GM10248 (cell line): ENCODE measurements around the gene SMC1B.

Experiments used
- CTCF ChIA-PET: fragments of 300-600 bp; sonication (Branson Sonifier 250); formaldehyde crosslinking; extraction: SDS; loops from one replicate; lab custom pipeline; 2021; ENCODE audit warnings: antibody characterized with exemption; lab: Yijun Ruan, JAX
- POLR2A ChIA-PET: fragments of 350-650 bp; sonication (Branson Sonifier 250); formaldehyde crosslinking; extraction: SDS; loops from one replicate; lab custom pipeline; 2020; ENCODE audit warnings: antibody characterized with exemption; lab: Yijun Ruan, JAX
- DNase-seq: peaks from one replicate; pipeline ENCODE4 v3.0.0; 2012; ENCODE audit errors: extremely low spot score
- CTCF ChIP-seq: IDR thresholded peaks from 2 replicates; pipeline ENCODE4 v1.5.1; 2012; ENCODE audit warnings: mild to moderate bottlenecking, low read depth; ENCODE audit errors: extremely low read depth, missing control alignments, control extremely low read depth

Gene SMC1B

GRCh38 chr22:45336971-45337431 lies 76.4 kb downstream of the SMC1B start:
- DNase-seq = no peak
- no peak for TF ChIP-seq CTCF
- POLR2A ChIA-PET = no interaction called here
- CTCF ChIA-PET = no interaction called here

- TF ChIP-seq CTCF = no peak
- CTCF ChIA-PET = interaction anchor here (0.8 to 3.4 kb wide), 2 partner anchors 11 to 19 kb away, joined by 3 to 11 read pairs; no protein-coding TSS in a partner anchor
- no peak for DNase-seq
- POLR2A ChIA-PET = no interaction called here
These were observed 77.4 kb downstream of the SMC1B start for GRCh38 chr22:45335854-45336522.

- POLR2A ChIA-PET = no interaction called here
- no peak for DNase-seq
- CTCF ChIA-PET = interaction anchor here (0.8 to 3.4 kb wide), 3 partner anchors 12 to 22 kb away, joined by 3 to 11 read pairs (median 3); no protein-coding TSS in a partner anchor
These were observed 78.2 kb downstream of the SMC1B start for GRCh38 chr22:45335021-45335818.

GRCh38 chr22:45334528-45334927 lies 78.9 kb downstream of the SMC1B start:
- ChIA-PET POLR2A (no interaction called here), CTCF (interaction anchor here (1.3 to 3.4 kb wide), 4 partner anchors 8 to 23 kb away, joined by 3 to 11 read pairs (median 4); no protein-coding TSS in a partner anchor)
- TF ChIP-seq CTCF = no peak
- DNase-seq = no peak

More at GRCh38 chr22:45335021-45335818, 78.2 kb downstream of the SMC1B start:
- TF ChIP-seq CTCF = no peak

- no peak for DNase-seq
- TF ChIP-seq CTCF = no peak
- POLR2A ChIA-PET = no interaction called here
- CTCF ChIA-PET = interaction anchor here (1.3 to 3.4 kb wide), 4 partner anchors 9 to 23 kb away, joined by 3 to 11 read pairs (median 4); no protein-coding TSS in a partner anchor
These were observed 79.3 kb downstream of the SMC1B start for GRCh38 chr22:45334068-45334467.

GRCh38 chr22:45332001-45332400 lies 81.4 kb downstream of the SMC1B start:
- DNase-seq = no peak
- TF ChIP-seq CTCF = no peak
- ChIA-PET POLR2A (no interaction called here), CTCF (interaction anchor here (1.1 kb wide), 1 partner anchor 32 kb away, joined by 3 read pairs; no protein-coding TSS in a partner anchor)
